Testis (tissue), 3 donors: ENCODE data around the gene THSD4. TPM values are rescaled to one million over a fixed set of nuclear protein-coding genes. Genes with fewer than 3 reads are reported as not detected.

Experiments used
- DNase-seq: peaks from one replicate; pipeline ENCODE4 v3.0.0-alpha.2; 2019
- H3K27ac ChIP-seq, 2 donors: fragments of 200-600 bp; sonication (generic); one replicate each; pipeline ENCODE4 v1.5.1; 2019
- H3K27me3 ChIP-seq: fragments of 200-600 bp; sonication (generic); one replicate; pipeline ENCODE4 v1.5.1; 2019
- H3K36me3 ChIP-seq: fragments of 200-600 bp; sonication (generic); one replicate; pipeline ENCODE4 v1.5.1; 2017; ENCODE audit warnings: low read depth; ENCODE audit errors: missing control alignments
- H3K4me1 ChIP-seq: fragments of 200-600 bp; sonication (generic); one replicate; pipeline ENCODE4 v1.5.1; 2019
- H3K4me3 ChIP-seq, 2 donors: fragments of 200-600 bp; sonication (generic); one replicate each; pipeline ENCODE4 v1.5.1; 2017 to 2019
- H3K9me3 ChIP-seq: fragments of 200-600 bp; sonication (generic); one replicate; pipeline ENCODE4 v1.5.1; 2017
- POLR2A ChIP-seq: fragments of 450-650 bp; IDR thresholded peaks from one replicate; pipeline ENCODE4 v1.6.1; 2017; ENCODE audit warnings: antibody characterized with exemption, mild to moderate bottlenecking, moderate library complexity
- WGBS, 2 donors: methylation state at CpG; one replicate each; pipeline ENCODE4 v1.1.5; 2018; 5-methylcytosine and 5-hydroxymethylcytosine counted together
- intact Hi-C: fragments of 100-400 bp; cut with DNase I; formaldehyde crosslinking; loops from one replicate; pipeline ENCODE4 v1.15.1; 2023; ENCODE audit warnings: low total_unique reads
- polyA plus RNA-seq: library from polyadenylated mRNA; stranded (reverse); fragments of 350-450 nt; fragmentation: Illumina TruSeq; extraction: RNeasy Lipid Tissue Mini Kit (QIAGEN cat#74804); gene quantifications from one replicate; pipeline ENCODE4 v1.2.3, GENCODE V29; 2014; ENCODE audit warnings: low read depth, low replicate concordance; ENCODE audit not compliant: insufficient read depth
- total RNA-seq, 2 donors: library from RNA; depleted of rRNA; stranded (reverse); fragments of >200 nt; gene quantifications; one replicate each; pipeline ENCODE4 v1.2.3, GENCODE V29; 2016
- TF ChIP-seq, protein P1 (sequence below), 3 experiments: fragments of 450-650 bp in 2 of 3; fragments of 200-600 bp in 1 of 3; sonication (generic) in 1 of 3; IDR thresholded peaks; one replicate each; pipeline ENCODE4 v1.5.1; 2016 to 2019; ENCODE audit warnings: antibody characterized with exemption in 3 of 3, mild to moderate bottlenecking in 2 of 3, moderate library complexity in 1 of 3

THSD4 gene
- total and polyA plus RNA-seq, 3 donors from 2014 or later, result 14.3 to 21.5 (median 18.2) TPM

DNA sequence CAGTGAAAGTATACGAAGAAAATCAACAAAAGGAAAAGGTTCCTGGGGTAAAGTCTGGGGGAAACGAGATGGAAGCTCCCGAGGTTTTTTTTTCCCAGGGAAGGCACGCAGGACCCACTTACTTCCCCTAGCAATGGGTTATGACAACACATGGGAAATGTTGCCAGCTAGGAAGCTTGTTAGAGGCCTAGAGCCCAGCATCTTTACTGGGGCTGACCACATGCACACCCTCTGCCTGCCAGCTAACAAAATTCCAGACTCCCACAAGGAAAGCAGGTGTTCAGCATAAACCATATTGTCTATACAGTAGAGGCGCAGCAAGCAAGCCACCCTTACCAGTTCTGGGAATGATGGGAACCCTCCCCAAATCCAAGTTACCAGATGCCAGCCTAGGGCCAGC is 436.3 kb downstream of the THSD4 start:
- no peaks in the 10 kb centered on the region for H3K4me1 ChIP-seq
- no peak for TF ChIP-seq POLR2A
- TF ChIP-seq, protein P1, sequence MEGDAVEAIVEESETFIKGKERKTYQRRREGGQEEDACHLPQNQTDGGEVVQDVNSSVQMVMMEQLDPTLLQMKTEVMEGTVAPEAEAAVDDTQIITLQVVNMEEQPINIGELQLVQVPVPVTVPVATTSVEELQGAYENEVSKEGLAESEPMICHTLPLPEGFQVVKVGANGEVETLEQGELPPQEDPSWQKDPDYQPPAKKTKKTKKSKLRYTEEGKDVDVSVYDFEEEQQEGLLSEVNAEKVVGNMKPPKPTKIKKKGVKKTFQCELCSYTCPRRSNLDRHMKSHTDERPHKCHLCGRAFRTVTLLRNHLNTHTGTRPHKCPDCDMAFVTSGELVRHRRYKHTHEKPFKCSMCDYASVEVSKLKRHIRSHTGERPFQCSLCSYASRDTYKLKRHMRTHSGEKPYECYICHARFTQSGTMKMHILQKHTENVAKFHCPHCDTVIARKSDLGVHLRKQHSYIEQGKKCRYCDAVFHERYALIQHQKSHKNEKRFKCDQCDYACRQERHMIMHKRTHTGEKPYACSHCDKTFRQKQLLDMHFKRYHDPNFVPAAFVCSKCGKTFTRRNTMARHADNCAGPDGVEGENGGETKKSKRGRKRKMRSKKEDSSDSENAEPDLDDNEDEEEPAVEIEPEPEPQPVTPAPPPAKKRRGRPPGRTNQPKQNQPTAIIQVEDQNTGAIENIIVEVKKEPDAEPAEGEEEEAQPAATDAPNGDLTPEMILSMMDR (IDR thresholded peaks at IDR 0.05), result no peak
- H3K4me3 ChIP-seq, result no peak overlapping the region
- no peaks in the 10 kb centered on the region for H3K36me3 ChIP-seq
- H3K27me3 ChIP-seq, result no peaks in the 10 kb centered on the region
- H3K27ac ChIP-seq, result no peak overlapping the region
- no peaks in the 10 kb centered on the region for H3K9me3 ChIP-seq
- intact Hi-C loops, result no loop called here
- 82 to 83% methylated on average over 5 of the region's 5 CpGs for WGBS, 2 donors
- DNase-seq, result no peak

DNA sequence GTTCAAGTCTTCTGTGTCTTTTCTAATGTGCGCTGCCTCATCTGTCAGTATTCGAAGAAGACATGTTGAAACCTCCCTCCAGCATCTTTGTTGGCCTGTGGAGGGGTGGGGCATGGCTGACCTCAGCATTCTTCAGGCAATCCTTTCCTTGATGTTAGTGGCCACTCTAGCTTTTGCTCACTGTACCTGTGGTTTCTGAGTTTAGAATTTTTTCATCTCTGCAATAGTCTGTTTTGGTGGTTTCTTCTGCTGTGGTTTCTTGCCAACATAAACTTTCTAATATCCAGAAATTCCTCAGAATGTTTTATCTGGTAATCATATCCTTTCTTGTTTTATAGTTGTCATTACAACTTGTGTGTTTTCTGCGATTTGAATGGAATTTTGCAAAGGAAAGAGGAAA is 443.8 kb downstream of the THSD4 start:
- no peaks in the 10 kb centered on the region for H3K4me1 ChIP-seq
- TF ChIP-seq POLR2A, result no peak
- TF ChIP-seq, protein P1 (IDR thresholded peaks at IDR 0.05), result no peak
- 87% methylated on average over 3 of the region's 3 CpGs for WGBS, 2 donors
- H3K4me3 ChIP-seq, result no peak overlapping the region
- no peak overlapping the region for H3K27ac ChIP-seq
- H3K9me3 ChIP-seq, result no peaks in the 10 kb centered on the region
- H3K36me3 ChIP-seq, result no peaks in the 10 kb centered on the region
- no peaks in the 10 kb centered on the region for H3K27me3 ChIP-seq
- no peak for DNase-seq
- intact Hi-C loops, result no loop called here

DNA sequence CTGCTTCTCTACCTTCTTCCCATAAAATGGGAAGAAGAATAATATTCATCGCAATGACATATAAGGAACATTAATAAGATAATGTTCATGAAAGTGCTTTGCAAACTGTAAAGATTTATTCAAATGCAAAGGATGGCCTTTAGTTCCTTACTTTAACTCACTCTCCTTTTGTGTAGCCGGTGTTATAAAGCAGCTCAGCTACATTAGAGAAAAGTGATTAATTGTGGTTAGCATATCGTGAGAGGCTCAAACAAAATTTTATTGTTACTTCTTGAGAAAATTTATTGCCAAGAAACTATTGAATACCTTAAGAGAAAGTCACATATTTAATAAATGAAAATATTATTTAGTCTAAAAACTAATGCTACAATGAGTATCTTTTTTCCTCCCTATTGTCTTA is 444.3 kb downstream of the THSD4 start:
- 64 to 66% methylated on average over 3 of the region's 3 CpGs for WGBS, 2 donors
- TF ChIP-seq, protein P1 (IDR thresholded peaks at IDR 0.05), result no peak
- TF ChIP-seq POLR2A, result no peak
- intact Hi-C loops, result no loop called here
- H3K36me3 ChIP-seq, result no peaks in the 10 kb centered on the region
- DNase-seq, result no peak
- H3K4me1 ChIP-seq, result no peaks in the 10 kb centered on the region
- no peak overlapping the region for H3K4me3 ChIP-seq
- H3K27me3 ChIP-seq, result no peaks in the 10 kb centered on the region
- H3K9me3 ChIP-seq, result no peaks in the 10 kb centered on the region
- no peak overlapping the region for H3K27ac ChIP-seq

DNA sequence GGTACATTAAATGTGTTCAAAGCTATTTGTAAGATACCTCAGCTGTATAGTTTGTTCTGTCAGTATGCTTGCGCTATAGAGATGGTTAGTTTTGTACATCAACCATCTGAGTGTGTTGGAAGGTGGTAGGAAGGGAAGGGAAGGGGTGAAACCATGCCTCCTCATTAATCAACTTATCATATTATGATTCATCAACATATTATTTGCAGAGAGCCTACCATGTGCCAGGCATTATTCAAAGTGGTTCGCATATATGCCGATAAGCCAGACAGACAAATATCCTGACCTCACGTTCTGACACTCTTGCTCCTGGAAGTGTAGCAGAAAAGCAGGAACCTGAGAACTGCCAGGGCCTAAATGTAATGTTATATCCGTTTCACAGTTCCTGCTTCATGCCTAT is 447.0 kb downstream of the THSD4 start:
- Histone ChIP-seq H3K27ac (no peak overlapping the region), H3K36me3 (no peaks in the 10 kb centered on the region), H3K27me3 (no peaks in the 10 kb centered on the region), H3K4me1 (no peaks in the 10 kb centered on the region), H3K4me3 (no peak overlapping the region), H3K9me3 (no peaks in the 10 kb centered on the region)
- intact Hi-C loops, result no loop called here
- no peak for TF ChIP-seq POLR2A
- TF ChIP-seq, protein P1 (IDR thresholded peaks at IDR 0.05), result no peak
- no peak for DNase-seq
- WGBS, 2 donors, result 95% methylated on average over 5 of the region's 5 CpGs

DNA sequence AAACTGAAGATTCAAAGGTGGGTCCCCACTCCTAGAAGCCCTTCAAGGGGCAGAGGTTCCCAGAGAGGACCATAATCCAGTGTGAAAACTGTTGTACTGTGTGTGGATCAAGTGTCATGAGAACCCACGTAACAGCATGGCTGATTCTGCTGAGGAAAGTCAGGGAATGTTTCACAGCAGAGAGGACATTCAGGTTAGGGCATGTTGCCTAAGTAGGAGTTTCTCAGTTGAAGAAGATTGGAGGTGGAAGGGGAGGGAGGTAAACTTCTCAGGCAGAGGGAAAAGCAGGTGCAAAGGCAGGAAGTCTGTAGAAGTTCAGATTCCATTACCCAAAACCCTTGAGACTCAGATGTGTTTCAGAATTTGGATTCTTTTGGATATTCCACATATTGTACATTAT is 448.9 kb downstream of the THSD4 start:
- H3K9me3 ChIP-seq, result no peaks in the 10 kb centered on the region
- no peaks in the 10 kb centered on the region for H3K4me1 ChIP-seq
- intact Hi-C loops, result no loop called here
- no peak for DNase-seq
- H3K4me3 ChIP-seq, result no peak overlapping the region
- 7 to 54% methylated on average over 1 of the region's 1 CpG for WGBS, 2 donors
- TF ChIP-seq, protein P1 (IDR thresholded peaks at IDR 0.05), result no peak
- no peak for TF ChIP-seq POLR2A
- no peak overlapping the region for H3K27ac ChIP-seq
- no peaks in the 10 kb centered on the region for H3K36me3 ChIP-seq
- no peaks in the 10 kb centered on the region for H3K27me3 ChIP-seq
